ENCODE measurements around the gene SARNP. TPM values are rescaled to one million over a fixed set of nuclear protein-coding genes. Genes with fewer than 3 reads are reported as not detected.

SARNP gene
- total RNA-seq, 2 donors from 2014 or later = 61.4 to 70.8 TPM

DNA sequence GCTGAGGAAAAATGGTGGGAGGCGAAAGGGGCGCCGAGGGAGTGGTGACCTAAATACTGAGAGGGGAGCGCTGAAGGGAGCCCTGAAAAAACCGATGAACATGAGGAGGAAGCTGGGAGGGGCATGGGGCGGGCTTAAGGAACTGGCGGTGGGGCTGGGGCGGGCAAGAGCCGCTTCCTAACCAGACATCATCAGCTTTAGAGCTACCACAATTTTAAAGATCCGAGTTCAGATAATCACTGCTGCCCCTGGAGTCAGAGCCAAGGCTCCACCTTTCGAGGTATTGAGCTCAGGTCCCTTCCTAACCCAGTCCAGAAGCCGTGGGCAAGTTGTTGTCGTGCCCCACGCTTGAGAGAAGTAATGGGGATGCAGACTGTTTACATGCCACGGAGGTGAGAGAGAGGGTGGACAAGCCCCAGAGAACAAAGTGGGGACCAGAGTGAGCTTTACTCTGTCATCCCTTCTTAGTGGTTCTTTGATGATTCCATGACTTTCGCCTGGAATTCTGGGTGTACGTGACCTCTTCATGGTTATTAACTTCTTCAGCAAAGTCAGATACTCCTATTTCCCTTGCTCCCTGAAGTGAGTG lies 710 bp upstream of the SARNP start:
- Histone ChIP-seq H3K27me3 (no peaks in the 10 kb centered on the region), H3K27ac (peak overlapping the region; percentile 84 to 86), H3K9me3 (no peaks in the 10 kb centered on the region), H3K36me3 (peaks cover 46% of the 10 kb centered on the region), H3K4me3 (peak overlapping the region; percentile 84 to 91), H3K4me1 (peaks cover 0 to 43% of the 10 kb centered on the region in 2 donors)
- no peak for DNase-seq (ENCODE audit: low spot score)
- TF ChIP-seq CTCF (IDR thresholded peaks at IDR 0.05) = no peak

- Histone ChIP-seq H3K4me1 (peaks cover 0 to 54% of the 10 kb centered on the region in 2 donors), H3K27ac (peak overlapping the region; percentile 88 to 90), H3K9me3 (no peaks in the 10 kb centered on the region), H3K27me3 (no peaks in the 10 kb centered on the region), H3K36me3 (peaks cover 37% of the 10 kb centered on the region), H3K4me3 (peak overlapping the region; percentile 84 to 91)
- DNase-seq (ENCODE audit: low spot score) = no peak
- no peak for TF ChIP-seq CTCF (IDR thresholded peaks at IDR 0.05)
Observed at GRCh38 chr12:55816881-55817344, 611 bp downstream of the SARNP start.

GRCh38 chr12:55815473-55815872 lies 2.1 kb downstream of the SARNP start:
- TF ChIP-seq CTCF (IDR thresholded peaks at IDR 0.05) = no peak
- no peaks in the 10 kb centered on the region for H3K27me3 ChIP-seq
- peaks cover 0 to 54% of the 10 kb centered on the region in 2 donors for H3K4me1 ChIP-seq
- H3K27ac ChIP-seq = peak overlapping the region in 1 of 2 donors; percentile 8
- no peak overlapping the region for H3K4me3 ChIP-seq
- DNase-seq (ENCODE audit: low spot score) = no peak
- no peaks in the 10 kb centered on the region for H3K9me3 ChIP-seq
- peaks cover 22% of the 10 kb centered on the region for H3K36me3 ChIP-seq

DNA sequence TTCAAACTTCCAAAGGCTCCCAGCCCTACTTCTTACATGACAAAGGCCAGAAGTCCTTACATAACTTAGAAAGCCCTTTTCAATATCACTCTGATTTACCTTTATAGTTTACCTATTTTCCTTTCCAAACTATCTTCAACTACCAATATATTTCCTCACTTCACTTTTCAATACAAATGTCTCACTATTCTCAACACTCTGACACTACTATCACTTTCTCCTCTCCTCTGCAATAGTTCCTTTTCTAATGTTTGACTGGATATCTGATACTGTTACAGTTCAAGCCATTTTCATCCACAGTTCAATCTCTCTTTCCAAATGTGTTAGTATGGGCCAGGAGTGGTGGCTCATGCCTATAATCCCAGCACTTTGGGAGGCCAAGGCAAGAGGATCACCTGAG lies 3.3 kb downstream of the SARNP start:
- H3K36me3 ChIP-seq = peaks cover 15% of the 10 kb centered on the region
- no peak overlapping the region for H3K27ac ChIP-seq
- TF ChIP-seq CTCF (IDR thresholded peaks at IDR 0.05) = no peak
- H3K4me3 ChIP-seq = no peak overlapping the region
- no peak for DNase-seq (ENCODE audit: low spot score)
- peaks cover 0 to 54% of the 10 kb centered on the region in 2 donors for H3K4me1 ChIP-seq
- no peaks in the 10 kb centered on the region for H3K9me3 ChIP-seq
- H3K27me3 ChIP-seq = no peaks in the 10 kb centered on the region

DNA sequence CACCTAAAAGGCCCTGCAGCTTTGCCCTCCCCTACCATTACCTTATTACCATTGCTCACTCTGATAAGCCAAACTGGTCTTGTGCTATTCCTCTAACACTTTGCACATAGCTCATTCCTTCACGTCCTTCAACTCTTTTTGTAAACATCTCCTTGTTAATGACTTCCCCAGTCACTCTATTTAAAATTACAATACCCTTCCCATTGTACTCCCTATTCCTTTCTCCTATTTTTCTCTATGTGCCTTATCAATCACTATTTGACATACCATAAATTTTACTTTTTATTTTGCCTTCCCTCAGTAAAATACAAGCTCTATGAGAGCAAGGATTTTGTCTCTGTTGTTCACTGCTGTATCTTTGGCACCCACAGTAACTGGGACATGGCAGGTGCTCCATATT lies 5.4 kb downstream of the SARNP start:
- no peaks in the 10 kb centered on the region for H3K27me3 ChIP-seq
- no peaks in the 10 kb centered on the region for H3K9me3 ChIP-seq
- no peak for TF ChIP-seq CTCF (IDR thresholded peaks at IDR 0.05)
- DNase-seq (ENCODE audit: low spot score) = no peak
- peaks cover 0 to 45% of the 10 kb centered on the region in 2 donors for H3K4me1 ChIP-seq
- peaks cover 21% of the 10 kb centered on the region for H3K36me3 ChIP-seq
- H3K4me3 ChIP-seq = no peak overlapping the region
- H3K27ac ChIP-seq = no peak overlapping the region

- no peak for DNase-seq (ENCODE audit: low spot score)
- Histone ChIP-seq H3K36me3 (peaks cover 12% of the 10 kb centered on the region), H3K27ac (no peak overlapping the region), H3K4me1 (peaks cover 0 to 19% of the 10 kb centered on the region in 2 donors), H3K27me3 (no peaks in the 10 kb centered on the region), H3K4me3 (no peak overlapping the region), H3K9me3 (no peaks in the 10 kb centered on the region)
- no peak for TF ChIP-seq CTCF (IDR thresholded peaks at IDR 0.05)
Observed at GRCh38 chr12:55809274-55809673, 8.2 kb downstream of the SARNP start.

Data from right atrium auricular region (tissue), 2 donors.